HG02885 (cell line): ENCODE measurements around the gene DNAJA1.
A peak's percentile ranks its signal among the peaks of the same experiment; 100 is the strongest.
"Not testable (repeated sequence)": the region's sequence is repeated elsewhere in the genome, so short reads cannot be mapped to it uniquely, and the experiment has no call there.

Experiments
- ATAC-seq: cut with Tn5 transposase; IDR thresholded peaks from one replicate; pipeline ENCODE4 v1.9.1; 2021; ENCODE audit warnings: mild to moderate bottlenecking; ENCODE audit not compliant: unreplicated experiment, poor library complexity

DNAJA1 gene

DNA sequence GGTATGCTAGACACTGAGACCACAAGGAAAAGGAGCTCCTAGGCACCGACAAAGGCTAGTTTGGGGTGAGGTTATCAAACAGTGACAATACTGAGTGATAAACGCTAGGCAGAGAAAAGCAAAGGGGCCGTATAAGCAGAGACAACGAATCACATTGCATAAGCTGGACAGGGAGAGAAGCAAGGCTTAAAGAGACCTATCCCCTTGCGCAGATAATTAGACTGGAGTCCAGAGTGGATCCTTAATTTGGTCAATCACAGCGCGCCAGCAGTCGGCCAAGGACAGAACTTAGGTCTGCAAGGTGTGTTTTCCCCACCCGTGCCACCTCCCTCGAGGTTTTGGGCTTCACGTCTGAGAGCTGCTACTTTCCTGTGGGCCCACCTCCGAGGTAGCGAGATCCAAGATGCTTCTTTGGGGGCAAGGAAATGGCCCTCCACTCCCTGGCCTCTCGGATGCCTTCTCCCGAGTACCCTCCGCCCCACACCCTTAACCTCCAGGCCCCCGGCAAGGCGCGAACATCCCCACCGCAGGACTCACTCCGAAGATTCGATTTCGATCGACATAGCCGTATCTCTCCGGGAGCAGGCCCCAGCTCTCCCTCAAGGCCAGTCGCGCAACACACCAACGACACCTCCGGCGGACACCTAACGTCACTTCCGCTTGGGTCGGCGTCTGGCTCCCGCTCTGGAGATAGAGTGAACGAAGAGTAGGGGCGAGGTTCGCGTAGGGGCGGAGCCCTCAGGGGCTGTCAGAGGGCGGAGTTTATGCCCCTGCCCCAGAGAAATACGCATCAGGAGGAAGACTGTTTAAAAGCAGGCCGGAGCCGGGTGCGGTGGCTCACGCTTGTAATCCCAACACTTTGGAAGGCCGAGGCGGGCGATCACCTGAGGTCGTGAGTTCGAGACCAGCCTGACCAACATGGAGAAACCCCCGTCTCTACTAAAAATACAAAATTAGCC, 51.3 kb downstream of the DNAJA1 start, which contains the start of gene SMU1:
Gene SMU1, minus strand, starts transcription at position 629 of the 959 bp plus-strand sequence. Its CDS starts 66 bp downstream, at position 563.
- peak; percentile 99 for ATAC-seq

DNA sequence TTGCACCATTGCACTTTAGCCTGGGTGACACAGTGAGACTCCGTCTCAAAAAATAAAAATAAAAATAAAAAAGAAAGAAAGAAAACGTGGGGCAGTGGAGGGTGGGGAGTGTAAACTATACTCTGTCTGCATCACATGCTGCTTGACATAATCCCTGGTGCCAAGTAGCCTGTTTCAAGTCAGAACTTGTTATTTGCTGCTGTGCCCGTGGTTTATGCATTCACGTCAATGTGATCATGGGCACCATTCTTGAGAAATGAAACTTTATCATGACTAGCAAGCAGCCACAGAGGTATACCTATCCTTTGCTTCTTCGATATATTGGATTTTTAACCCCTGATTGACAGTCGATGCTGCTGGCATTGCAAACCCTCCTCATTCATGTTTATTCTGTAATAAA, 55.5 kb downstream of the DNAJA1 start:
- ATAC-seq, result no peak

DNA sequence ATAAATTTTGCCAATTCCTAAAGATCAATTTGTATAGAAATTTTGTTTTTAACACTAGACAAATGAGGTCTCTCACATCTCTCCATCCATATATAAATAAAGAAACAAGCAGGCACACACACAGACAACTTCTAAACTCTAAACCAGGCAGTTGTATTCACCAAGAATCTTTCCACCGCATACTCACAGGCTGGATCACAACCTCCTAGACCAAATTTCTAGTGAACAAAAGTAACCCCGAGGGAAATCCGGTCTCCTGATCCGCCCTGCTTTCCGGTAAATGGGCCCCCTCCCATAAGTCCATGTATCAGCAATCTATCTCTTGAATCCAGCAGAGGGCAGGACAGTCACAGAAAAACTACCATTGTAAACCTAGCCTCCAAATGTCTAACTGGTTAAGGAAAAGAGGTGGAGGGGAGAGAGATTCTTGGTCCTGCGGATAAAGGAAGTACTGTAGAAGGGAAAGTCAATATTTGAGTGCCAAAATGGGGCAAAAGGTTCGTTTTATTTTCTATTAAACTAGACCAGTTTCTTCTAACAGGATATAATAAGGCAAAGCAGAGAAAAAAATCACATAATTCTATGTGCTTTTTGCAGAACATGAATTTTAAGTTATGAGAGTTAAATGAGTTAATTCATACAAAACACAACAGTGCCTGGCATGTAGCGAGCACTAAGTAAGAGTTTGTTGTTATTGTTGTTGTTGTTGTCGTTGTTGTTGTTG, 56.2 kb downstream of the DNAJA1 start:
- peak; percentile 48 for ATAC-seq

DNA sequence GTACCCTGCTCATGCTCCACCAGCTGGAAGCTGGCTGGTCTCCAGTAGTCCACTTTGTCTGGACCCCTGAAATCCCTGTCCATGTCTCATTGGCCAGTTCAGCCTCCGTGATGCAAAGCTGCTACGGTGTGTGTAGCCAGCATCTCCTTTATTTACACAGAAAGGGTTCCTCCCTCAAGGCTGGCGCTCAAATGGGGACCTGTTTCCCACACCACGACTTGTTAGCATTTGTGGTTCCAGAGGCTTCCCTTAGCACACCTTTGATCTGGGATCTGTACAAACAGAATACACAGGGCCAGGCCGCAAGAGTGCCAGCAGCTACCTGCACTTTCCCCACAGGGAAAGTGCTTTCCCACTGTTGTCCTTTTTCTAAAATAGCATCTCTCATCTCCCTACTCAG, 57.1 kb downstream of the DNAJA1 start:
- ATAC-seq, result no peak

DNA sequence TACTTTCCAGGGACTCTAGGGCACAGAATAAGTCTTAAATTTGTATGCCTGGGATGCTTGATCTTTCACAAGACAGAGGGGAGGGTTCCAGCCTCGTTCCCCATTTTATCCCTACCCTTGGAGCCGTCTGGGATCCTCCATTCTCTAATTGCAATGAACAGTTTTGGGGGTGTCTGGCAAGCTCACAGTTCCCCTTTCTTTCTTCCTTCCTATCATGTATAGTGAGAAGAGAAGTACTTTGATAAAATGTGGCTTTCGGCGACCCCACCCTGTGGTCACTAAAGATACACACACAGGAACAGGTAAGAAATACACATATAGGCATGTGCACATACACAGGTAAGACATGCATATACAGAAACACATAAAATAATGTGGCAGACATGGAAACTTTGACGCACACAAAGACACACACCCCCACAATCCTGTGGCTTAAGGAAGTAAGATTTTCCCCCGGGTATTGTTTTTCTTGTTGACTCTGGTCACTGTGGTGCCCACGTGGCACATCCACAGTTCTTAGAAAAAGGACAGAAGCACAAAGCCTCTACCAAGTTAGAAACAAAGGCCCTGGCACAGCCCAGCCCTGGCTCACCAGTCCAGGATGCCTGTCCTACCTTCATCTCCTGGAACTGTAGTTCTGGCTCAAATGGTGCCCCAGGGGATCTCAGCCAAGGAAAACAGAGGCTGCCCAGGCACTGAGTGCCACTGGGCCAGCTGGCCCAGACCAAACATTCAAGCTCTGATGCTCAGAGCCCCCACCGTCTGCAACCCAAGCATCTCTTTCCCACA, 57.7 kb downstream of the DNAJA1 start:
- ATAC-seq, result no peak

DNA sequence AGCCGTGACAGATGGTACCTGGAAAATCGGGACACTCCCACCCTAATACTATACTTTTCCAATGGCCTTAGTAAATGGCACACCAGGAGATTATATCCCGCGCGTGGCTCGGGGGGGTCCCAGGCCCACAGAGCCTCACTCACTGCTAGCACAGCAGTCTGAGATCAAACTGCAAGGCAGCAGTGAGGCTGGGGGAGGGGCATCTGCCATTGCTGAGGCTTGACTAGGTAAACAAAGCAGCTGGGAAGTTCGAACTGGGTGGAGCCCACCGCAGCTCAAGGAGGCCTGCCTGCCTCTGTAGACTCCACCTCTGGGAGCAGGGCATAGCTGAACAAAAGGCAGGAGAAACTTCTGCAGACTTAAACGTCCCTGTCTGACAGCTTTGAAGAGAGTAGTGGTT, 60.6 kb downstream of the DNAJA1 start:
- ATAC-seq, result not testable (repeated sequence)
